GM19395 (cell line): Measurements from ENCODE around the gene TFEB.

Source experiments
- ATAC-seq: cut with Tn5 transposase; IDR thresholded peaks from one replicate; pipeline ENCODE4 v1.9.1; 2021; ENCODE audit warnings: mild to moderate bottlenecking, moderate library complexity; ENCODE audit not compliant: unreplicated experiment

TFEB gene

GRCh38 chr6:41707565-41708200, 27.7 kb downstream of the TFEB start:
- ATAC-seq, result no peak

GRCh38 chr6:41706876-41707564, 28.4 kb downstream of the TFEB start:
- no peak for ATAC-seq

- peak; percentile 74 for ATAC-seq
These were observed 29.2 kb downstream of the TFEB start for GRCh38 chr6:41705996-41706835.

- ATAC-seq, result no peak
These were observed 30.0 kb downstream of the TFEB start for GRCh38 chr6:41705311-41705995.

- ATAC-seq, result no peak
These were observed 30.6 kb downstream of the TFEB start for GRCh38 chr6:41704656-41705310.

GRCh38 chr6:41704028-41704427, 31.4 kb downstream of the TFEB start:
- ATAC-seq, result no peak

GRCh38 chr6:41702771-41703494, 32.5 kb downstream of the TFEB start:
- no peak for ATAC-seq

- ATAC-seq, result no peak
These were observed 33.2 kb downstream of the TFEB start for GRCh38 chr6:41702089-41702745.

GRCh38 chr6:41700463-41701347, 34.7 kb downstream of the TFEB start:
- no peak for ATAC-seq

- ATAC-seq, result no peak
These were observed 36.3 kb downstream of the TFEB start for GRCh38 chr6:41699063-41699462.

- no peak for ATAC-seq
These were observed 37.3 kb downstream of the TFEB start for GRCh38 chr6:41697861-41698781.

- no peak for ATAC-seq
These were observed 38.6 kb downstream of the TFEB start for GRCh38 chr6:41696788-41697187.

GRCh38 chr6:41695825-41696224, 39.6 kb downstream of the TFEB start:
- ATAC-seq, result no peak

- no peak for ATAC-seq
These were observed 40.4 kb downstream of the TFEB start for GRCh38 chr6:41694815-41695526.

- no peak for ATAC-seq
These were observed 41.8 kb downstream of the TFEB start for GRCh38 chr6:41693281-41694240.

- no peak for ATAC-seq
These were observed 42.7 kb downstream of the TFEB start for GRCh38 chr6:41692730-41693129.
